GM12878 (cell line): ENCODE data around the gene TANC1. TPM values are rescaled to one million over a fixed set of nuclear protein-coding genes. Genes with fewer than 3 reads are reported as not detected.

Source experiments
- ATAC-seq: fragments of 200-7000 bp; cut with Tn5 transposase; 3 replicates; pipeline ENCODE4 v1.9.1; 2020; ENCODE audit warnings: mild to moderate bottlenecking, moderate library complexity
- BruUV-seq: library from RNA; stranded (reverse); fragments of 400-500 nt; replicated peaks from 2 replicates; lab custom pipeline; 2021; lab: Mats Ljungman, UMichigan
- CTCF ChIA-PET: fragments of 300-600 bp; sonication (Branson Sonifier 250); formaldehyde crosslinking; extraction: SDS; loops from one replicate; lab custom pipeline; 2021; ENCODE audit warnings: inconsistent platforms; lab: Yijun Ruan, JAX
- POLR2A ChIA-PET: fragments of 350-600 bp; formaldehyde crosslinking; extraction: SDS; loops from one replicate; lab custom pipeline; 2021; ENCODE audit warnings: inconsistent platforms; lab: Charles Lee
- RAD21 ChIA-PET: fragments of 300-600 bp; sonication (Branson Sonifier 250); formaldehyde crosslinking; loops from one replicate; lab custom pipeline; 2023; ENCODE audit warnings: antibody characterized with exemption; ENCODE audit not compliant: unreplicated experiment; lab: Charles Lee
- SMC1A ChIA-PET: fragments of 300-600 bp; sonication (Branson Sonifier 250); formaldehyde crosslinking; loops from one replicate; lab custom pipeline; 2023; ENCODE audit not compliant: unreplicated experiment, uncharacterized antibody; lab: Charles Lee
- DNase-seq: peaks from one replicate; pipeline ENCODE4 v3.0.0-alpha.2; 2011; ENCODE audit warnings: low read depth, low spot score
- FAIRE-seq: peaks from 3 replicates; lab custom pipeline; 2011; peaks lifted over from hg19 to GRCh38; lab: Jason Lieb, UNC
- H2AFZ ChIP-seq: 2 replicates; pipeline ENCODE4 v1.6.0; 2011; ENCODE audit warnings: low read depth, low read length, control low read depth; ENCODE audit not compliant: control insufficient read depth
- H3K27ac ChIP-seq: 2 replicates; pipeline ENCODE4 v1.5.1; 2011; ENCODE audit warnings: control low read depth; ENCODE audit not compliant: control insufficient read depth, insufficient read depth
- H3K27me3 ChIP-seq, 2 experiments: replicated peaks in 1 of 2; 2 replicates each; pipeline versions ENCODE4 v1.6.0 to v1.6.1; 2011; ENCODE audit warnings: low read length in 1 of 2; ENCODE audit not compliant: control insufficient read depth in 2 of 2, insufficient read depth in 2 of 2
- H3K36me3 ChIP-seq, 2 experiments: 2 replicates each; pipeline ENCODE4 v1.5.1; 2011; ENCODE audit warnings: low read length in 1 of 2; ENCODE audit not compliant: control insufficient read depth in 2 of 2, insufficient read depth in 2 of 2
- H3K4me1 ChIP-seq: 2 replicates; pipeline ENCODE4 v1.6.1; 2011; ENCODE audit warnings: mild to moderate bottlenecking, low read length, moderate library complexity, mixed read lengths; ENCODE audit not compliant: control insufficient read depth, insufficient read depth
- H3K4me2 ChIP-seq: 2 replicates; pipeline ENCODE4 v1.6.0; 2011; ENCODE audit warnings: control low read depth; ENCODE audit not compliant: control insufficient read depth, insufficient read depth
- H3K4me3 ChIP-seq: fragments of 200-600 bp; sonication (generic); 2 replicates; pipeline ENCODE4 v1.5.1; 2016
- H3K79me2 ChIP-seq: 2 replicates; pipeline ENCODE4 v1.6.0; 2011; ENCODE audit warnings: low read length; ENCODE audit not compliant: control insufficient read depth, insufficient read depth
- H3K9ac ChIP-seq: 2 replicates; pipeline ENCODE4 v1.8.0; 2011; ENCODE audit warnings: low read length, control low read depth, mixed read lengths; ENCODE audit not compliant: control insufficient read depth, insufficient read depth
- H3K9me3 ChIP-seq: replicated peaks from 3 replicates; pipeline ENCODE4 v1.5.1; 2011; ENCODE audit warnings: mild to moderate bottlenecking, low read length; ENCODE audit not compliant: control insufficient read depth, insufficient read depth
- H4K20me1 ChIP-seq: 2 replicates; pipeline ENCODE4 v1.6.0; 2011; ENCODE audit not compliant: control insufficient read depth, insufficient read depth
- CHD2 ChIP-seq: IDR thresholded peaks from 2 replicates; pipeline ENCODE4 v1.6.1; 2011; ENCODE audit warnings: low read depth, low read length, improper control_type of control experiment, borderline replicate concordance
- HDAC6 ChIP-seq: fragments of 200-600 bp; sonication (generic); IDR thresholded peaks from one replicate; pipeline ENCODE4 v1.8.0; 2017; ENCODE audit warnings: antibody characterized with exemption; ENCODE audit not compliant: unreplicated experiment
- ZBTB4 ChIP-seq: fragments of 450-650 bp; formaldehyde crosslinking; IDR thresholded peaks from 2 replicates; pipeline ENCODE4 v1.4.0; 2022; ENCODE audit warnings: mild to moderate bottlenecking, moderate library complexity
- WGBS: methylation state at CpG from one replicate; pipeline ENCODE4 v1.1.6; 2016; ENCODE audit warnings: low lambda C conversion rate; ENCODE audit not compliant: insufficient replicate concordance, insufficient coverage; ENCODE audit errors: missing lambda C conversion rate; 5-methylcytosine and 5-hydroxymethylcytosine counted together
- in situ Hi-C: fragments of 300-500 bp; cut with MboI; formaldehyde crosslinking; loops from 9 replicates; pipeline ENCODE4 v1.14.3; 2018; ENCODE audit warnings: mixed read lengths
- intact Hi-C: fragments of 100-400 bp; cut with micrococcal nuclease; formaldehyde crosslinking; loops from one replicate; pipeline ENCODE4 v1.14.2; 2022; ENCODE audit not compliant: unreplicated experiment
- polyA plus RNA-seq, 11 experiments: library from polyadenylated mRNA; depleted of rRNA in 4 of 11; unstranded in 6 of 11; stranded (reverse) in 5 of 11; fragments of >200 nt; fragmentation: Nextera tagmentation in 4 of 11; fragmentation: Illumina TruSeq in 1 of 11; extraction: Ambion mirVana in 4 of 11; extraction: Trizol in 1 of 11; gene quantifications; 1 replicate in 1 of 11; 2 replicates in 10 of 11; pipeline versions ENCODE4 v1.2.1 to v1.2.3, GENCODE V29; 2011 to 2016; ENCODE audit warnings: inconsistent platforms in 2 of 11, missing spikeins in 2 of 11, low read depth in 1 of 11
- total RNA-seq, 4 experiments: library from RNA; depleted of rRNA in 3 of 4; stranded (reverse); fragments of >200 nt in 3 of 4; fragmentation: Illumina TruSeq in 1 of 4; extraction: Trizol in 1 of 4; gene quantifications; 2 replicates each; pipeline versions ENCODE4 v1.2.1 to v1.2.3, GENCODE V29; 2013 to 2021

Gene TANC1
- total and polyA plus RNA-seq, 10 of the 15 experiments (the other 5 are each of a cell fraction or from before 2014, with no cell fraction given): 0.05 to 5.0 (median 0.34) TPM

- TF ChIP-seq ZBTB4 (CRISPR knock-in tag): no peak
These were observed 85.5 kb downstream of the TANC1 start (continued) for GRCh38 chr2:159054032-159054334.

GRCh38 chr2:159054985-159055384 lies 86.5 kb downstream of the TANC1 start:
- Histone ChIP-seq H3K79me2 (no peaks in the 10 kb centered on the region), H3K9me3 (no peaks in the 10 kb centered on the region), H4K20me1 (no peaks in the 10 kb centered on the region), H3K4me2 (no peak overlapping the region), H3K9ac (no peak overlapping the region), H2AFZ (no peak overlapping the region), H3K27me3 (no peaks in the 10 kb centered on the region), H3K4me1 (no peaks in the 10 kb centered on the region), H3K27ac (no peak overlapping the region), H3K36me3 (no peaks in the 10 kb centered on the region), H3K4me3 (no peak overlapping the region)
- ChIA-PET SMC1A (no interaction called here), CTCF (interaction anchor here (0.6 to 1.2 kb wide), 2 partner anchors 12 to 16 kb away, joined by 3 to 4 read pairs; no protein-coding TSS in a partner anchor), RAD21 (no interaction called here), POLR2A (no interaction called here)
- BruUV-seq: no TSS peak
- in situ Hi-C loops (no loop called here), intact Hi-C loops (no loop called here)
- ATAC-seq (no peak), FAIRE-seq (no peak), DNase-seq (no peak)
- WGBS: 66% methylated on average over 4 of the region's 4 CpGs
- TF ChIP-seq HDAC6 (no peak), CHD2 (no peak)
